ENCODE data around the gene ENTHD1. TPM values are rescaled to one million over a fixed set of nuclear protein-coding genes. Genes with fewer than 3 reads are reported as not detected.

Gene ENTHD1
- total and polyA plus RNA-seq, 2 of the 4 experiments (the other 2 are of a cell fraction) = not detected

DNA sequence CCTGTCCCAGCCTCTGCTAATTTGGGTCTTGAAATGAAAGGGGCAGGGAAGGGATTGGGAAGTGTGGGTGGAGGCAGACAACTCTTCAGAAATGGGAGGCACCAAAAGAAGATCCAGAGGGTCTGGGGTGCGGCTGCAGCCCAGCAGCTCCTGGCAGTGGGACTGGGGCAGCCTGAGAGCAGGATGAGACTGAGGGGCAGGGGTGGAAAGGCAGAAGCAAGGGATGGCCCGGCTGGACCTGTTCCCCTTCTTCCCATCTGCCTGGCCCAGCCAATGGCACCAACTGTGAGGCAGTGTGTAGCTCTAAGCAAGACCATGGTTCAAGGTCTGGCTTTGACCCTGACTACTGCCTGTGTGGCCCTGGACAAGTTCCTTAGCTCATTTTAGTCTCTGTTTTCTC is 160.4 kb downstream of the ENTHD1 start:
- Histone ChIP-seq H2AK5ac (ENCODE audit: low read depth, low read length) (no peak overlapping the region), H3K36me3 (ENCODE audit: control insufficient read depth, insufficient read depth, low read length) (no peaks in the 10 kb centered on the region), H2BK20ac (ENCODE audit: low read depth, low read length) (no peak overlapping the region), H2AFZ (replicated peaks; ENCODE audit: low read length, poor library complexity) (no peak overlapping the region), H4K20me1 (ENCODE audit: insufficient read depth, low read length) (no peaks in the 10 kb centered on the region), H3K4me3 (ENCODE audit: insufficient read depth, low read depth, low read length) (no peak overlapping the region), H3K23ac (ENCODE audit: low read depth, low read length) (no peak overlapping the region), H2BK15ac (ENCODE audit: low read depth, low read length) (no peak overlapping the region), H4K5ac (ENCODE audit: low read depth, low read length) (no peak overlapping the region), H2BK120ac (ENCODE audit: low read depth, low read length) (no peak overlapping the region), H3K79me1 (ENCODE audit: low read depth in 1 of 2, low read length in 2 of 2) (no peaks in the 10 kb centered on the region), H3K18ac (ENCODE audit: low read depth, low read length) (no peak overlapping the region), H3K14ac (replicated peaks; ENCODE audit: low read depth, low read length) (no peak overlapping the region), H4K8ac (ENCODE audit: low read depth in 2 of 2, low read length in 2 of 2) (no peak overlapping the region), H4K91ac (ENCODE audit: insufficient read depth, low read depth, low read length) (no peak overlapping the region), H2BK5ac (ENCODE audit: low read depth, low read length, poor library complexity, severe bottlenecking) (no peak overlapping the region), H3K27ac (ENCODE audit: insufficient read depth, low read length) (no peak overlapping the region), H3K4me2 (ENCODE audit: low read depth, low read length) (no peak overlapping the region), H3K4ac (ENCODE audit: low read depth, low read length) (no peak overlapping the region), H3K27me3 (ENCODE audit: control insufficient read depth, insufficient read depth, low read length) (peaks cover 37% of the 10 kb centered on the region), H3K9me3 (ENCODE audit: control insufficient read depth, insufficient read depth, low read length) (no peaks in the 10 kb centered on the region), H3K9ac (ENCODE audit: low read depth, low read length) (no peak overlapping the region), H3K9me1 (ENCODE audit: insufficient read depth, low read length) (peaks cover 3% of the 10 kb centered on the region; the same call in 1 of the 2 replicates), H2AK9ac (replicated peaks; ENCODE audit: low read depth, low read length, poor library complexity) (no peak overlapping the region), H3K4me1 (ENCODE audit: control insufficient read depth, insufficient read depth, low read length) (no peaks in the 10 kb centered on the region; the same call in 1 of the 2 replicates), H3K56ac (ENCODE audit: extremely low read depth, insufficient read depth, low read length) (no peak overlapping the region)
- POLR2A ChIA-PET (ENCODE audit: unreplicated experiment) = no interaction called here
- dilution Hi-C loops (cut with HindIII; ENCODE audit: low sequenced_read_pairs, unreplicated experiment) = no loop called here
- TF ChIP-seq, protein P1, sequence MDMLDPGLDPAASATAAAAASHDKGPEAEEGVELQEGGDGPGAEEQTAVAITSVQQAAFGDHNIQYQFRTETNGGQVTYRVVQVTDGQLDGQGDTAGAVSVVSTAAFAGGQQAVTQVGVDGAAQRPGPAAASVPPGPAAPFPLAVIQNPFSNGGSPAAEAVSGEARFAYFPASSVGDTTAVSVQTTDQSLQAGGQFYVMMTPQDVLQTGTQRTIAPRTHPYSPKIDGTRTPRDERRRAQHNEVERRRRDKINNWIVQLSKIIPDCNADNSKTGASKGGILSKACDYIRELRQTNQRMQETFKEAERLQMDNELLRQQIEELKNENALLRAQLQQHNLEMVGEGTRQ (IDR thresholded peaks at IDR 0.05; ENCODE audit: low read depth, low read length) = no peak
- no peak for TF ChIP-seq FOS (IDR thresholded peaks at IDR 0.05; ENCODE audit: low read depth, low read length)
- no peak for TF ChIP-seq RCOR1 (IDR thresholded peaks at IDR 0.05; ENCODE audit: insufficient replicate concordance, low read length)
- TF ChIP-seq MAFK (IDR thresholded peaks at IDR 0.05; ENCODE audit: low read depth, low read length) = no peak
- TF ChIP-seq MAZ (IDR thresholded peaks at IDR 0.05; ENCODE audit: borderline replicate concordance, low read depth, low read length) = no peak
- no peak for TF ChIP-seq NFE2L2 (IDR thresholded peaks at IDR 0.05; ENCODE audit: low read depth, low read length)
- TF ChIP-seq RAD21 (IDR thresholded peaks at IDR 0.05; ENCODE audit: low read length) = no peak
- no peak for TF ChIP-seq SMC3 (IDR thresholded peaks at IDR 0.05; ENCODE audit: low read depth, low read length)
- TF ChIP-seq MXI1 (IDR thresholded peaks at IDR 0.05; ENCODE audit: borderline replicate concordance, low read depth, low read length) = no peak
- TF ChIP-seq CEBPB (IDR thresholded peaks at IDR 0.05; ENCODE audit: low read depth, low read length) = no peak
- TF ChIP-seq BHLHE40 (IDR thresholded peaks at IDR 0.05; ENCODE audit: low read depth, low read length) = no peak
- no peak for TF ChIP-seq RFX5 (IDR thresholded peaks at IDR 0.05; ENCODE audit: low read depth, low read length)
- no peak for TF ChIP-seq CHD1 (IDR thresholded peaks at IDR 0.05; ENCODE audit: low read depth, low read length)
- TF ChIP-seq, protein P2, sequence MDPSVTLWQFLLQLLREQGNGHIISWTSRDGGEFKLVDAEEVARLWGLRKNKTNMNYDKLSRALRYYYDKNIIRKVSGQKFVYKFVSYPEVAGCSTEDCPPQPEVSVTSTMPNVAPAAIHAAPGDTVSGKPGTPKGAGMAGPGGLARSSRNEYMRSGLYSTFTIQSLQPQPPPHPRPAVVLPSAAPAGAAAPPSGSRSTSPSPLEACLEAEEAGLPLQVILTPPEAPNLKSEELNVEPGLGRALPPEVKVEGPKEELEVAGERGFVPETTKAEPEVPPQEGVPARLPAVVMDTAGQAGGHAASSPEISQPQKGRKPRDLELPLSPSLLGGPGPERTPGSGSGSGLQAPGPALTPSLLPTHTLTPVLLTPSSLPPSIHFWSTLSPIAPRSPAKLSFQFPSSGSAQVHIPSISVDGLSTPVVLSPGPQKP (IDR thresholded peaks at IDR 0.05; ENCODE audit: borderline replicate concordance, low read depth, low read length) = no peak
- TF ChIP-seq POLR2A (IDR thresholded peaks at IDR 0.05; ENCODE audit: low read depth, low read length) = no peak
- TF ChIP-seq, protein P3, sequence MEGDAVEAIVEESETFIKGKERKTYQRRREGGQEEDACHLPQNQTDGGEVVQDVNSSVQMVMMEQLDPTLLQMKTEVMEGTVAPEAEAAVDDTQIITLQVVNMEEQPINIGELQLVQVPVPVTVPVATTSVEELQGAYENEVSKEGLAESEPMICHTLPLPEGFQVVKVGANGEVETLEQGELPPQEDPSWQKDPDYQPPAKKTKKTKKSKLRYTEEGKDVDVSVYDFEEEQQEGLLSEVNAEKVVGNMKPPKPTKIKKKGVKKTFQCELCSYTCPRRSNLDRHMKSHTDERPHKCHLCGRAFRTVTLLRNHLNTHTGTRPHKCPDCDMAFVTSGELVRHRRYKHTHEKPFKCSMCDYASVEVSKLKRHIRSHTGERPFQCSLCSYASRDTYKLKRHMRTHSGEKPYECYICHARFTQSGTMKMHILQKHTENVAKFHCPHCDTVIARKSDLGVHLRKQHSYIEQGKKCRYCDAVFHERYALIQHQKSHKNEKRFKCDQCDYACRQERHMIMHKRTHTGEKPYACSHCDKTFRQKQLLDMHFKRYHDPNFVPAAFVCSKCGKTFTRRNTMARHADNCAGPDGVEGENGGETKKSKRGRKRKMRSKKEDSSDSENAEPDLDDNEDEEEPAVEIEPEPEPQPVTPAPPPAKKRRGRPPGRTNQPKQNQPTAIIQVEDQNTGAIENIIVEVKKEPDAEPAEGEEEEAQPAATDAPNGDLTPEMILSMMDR (conservative IDR thresholded peaks at IDR 0.05; ENCODE audit: low read depth, low read length) = no peak
- DNase-seq = no peak
- in situ Hi-C loops (cut with MboI; ENCODE audit: low sequenced_read_pairs) = no loop called here
- intact Hi-C loops (cut with micrococcal nuclease) = no loop called here
- WGBS, 2 experiments (ENCODE audit: extremely low coverage in 2 of 2, insufficient read length in 1 of 2) = no CpG with 5 or more reads among the region's 2 CpGs
- BruUV-seq (replicated peaks) = no TSS peak
- CTCF ChIA-PET = no interaction called here
- ATAC-seq (ENCODE audit: low read depth) = no peak
